ENCODE data around the gene SLC37A4. TPM values are rescaled to one million over a fixed set of nuclear protein-coding genes. Genes with fewer than 3 reads are reported as not detected.

The SLC37A4 gene
- total RNA-seq, 4 donors from 2014 or later: 12.4 to 30.2 (median 16.5) TPM

DNA sequence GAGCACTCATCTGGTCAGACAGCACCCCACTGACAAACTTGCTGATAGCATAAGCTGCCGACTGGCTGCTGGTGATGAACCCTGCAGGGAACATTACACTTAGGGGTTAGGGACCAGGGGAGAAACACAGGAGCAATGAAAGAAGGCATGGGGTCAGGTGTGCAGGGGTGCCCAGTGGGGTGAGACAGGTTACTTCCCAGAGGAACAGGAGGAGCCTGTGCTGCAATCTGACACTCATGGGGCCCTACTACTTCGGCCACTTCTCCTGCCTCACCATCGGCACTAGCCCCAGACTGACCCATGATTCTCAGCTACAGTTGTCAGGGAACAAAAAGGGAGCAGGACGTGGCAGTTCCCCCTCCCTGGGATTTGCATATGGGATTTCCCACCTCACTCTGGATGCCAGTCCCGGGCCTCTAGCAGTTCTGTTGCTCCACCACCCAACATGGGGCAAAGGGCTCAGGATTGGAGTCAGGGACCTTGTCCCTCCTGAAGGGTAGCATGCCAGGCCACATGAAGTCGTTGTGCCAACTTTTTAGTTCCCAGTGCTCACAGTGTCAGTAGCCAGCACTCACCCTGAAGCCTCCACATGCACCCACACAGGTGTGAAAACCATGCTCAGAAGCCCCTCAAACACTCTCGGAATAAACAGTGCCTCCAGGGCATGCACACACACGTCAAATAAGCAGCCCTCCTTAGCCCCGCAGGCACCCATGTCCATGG lies 2.2 kb downstream of the SLC37A4 start:
- Histone ChIP-seq H3K27me3 (no peaks in the 10 kb centered on the region), H3K36me3 (peaks cover 2 to 16% of the 10 kb centered on the region in 2 donors), H3K4me3 (replicated peaks in 1 of 3) (no peak overlapping the region), H3K27ac (no peak overlapping the region), H3K4me1 (peaks cover 6 to 18% of the 10 kb centered on the region in 2 donors), H3K9me3 (no peaks in the 10 kb centered on the region)
- intact Hi-C loops (cut with DNase I): no loop called here
- no peak for DNase-seq
- 84 to 87% methylated on average over 9 of the region's 9 CpGs for WGBS, 2 donors
- no peak for TF ChIP-seq POLR2A (IDR thresholded peaks at IDR 0.05)
- TF ChIP-seq, protein P1, sequence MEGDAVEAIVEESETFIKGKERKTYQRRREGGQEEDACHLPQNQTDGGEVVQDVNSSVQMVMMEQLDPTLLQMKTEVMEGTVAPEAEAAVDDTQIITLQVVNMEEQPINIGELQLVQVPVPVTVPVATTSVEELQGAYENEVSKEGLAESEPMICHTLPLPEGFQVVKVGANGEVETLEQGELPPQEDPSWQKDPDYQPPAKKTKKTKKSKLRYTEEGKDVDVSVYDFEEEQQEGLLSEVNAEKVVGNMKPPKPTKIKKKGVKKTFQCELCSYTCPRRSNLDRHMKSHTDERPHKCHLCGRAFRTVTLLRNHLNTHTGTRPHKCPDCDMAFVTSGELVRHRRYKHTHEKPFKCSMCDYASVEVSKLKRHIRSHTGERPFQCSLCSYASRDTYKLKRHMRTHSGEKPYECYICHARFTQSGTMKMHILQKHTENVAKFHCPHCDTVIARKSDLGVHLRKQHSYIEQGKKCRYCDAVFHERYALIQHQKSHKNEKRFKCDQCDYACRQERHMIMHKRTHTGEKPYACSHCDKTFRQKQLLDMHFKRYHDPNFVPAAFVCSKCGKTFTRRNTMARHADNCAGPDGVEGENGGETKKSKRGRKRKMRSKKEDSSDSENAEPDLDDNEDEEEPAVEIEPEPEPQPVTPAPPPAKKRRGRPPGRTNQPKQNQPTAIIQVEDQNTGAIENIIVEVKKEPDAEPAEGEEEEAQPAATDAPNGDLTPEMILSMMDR (IDR thresholded peaks at IDR 0.05): no peak

DNA sequence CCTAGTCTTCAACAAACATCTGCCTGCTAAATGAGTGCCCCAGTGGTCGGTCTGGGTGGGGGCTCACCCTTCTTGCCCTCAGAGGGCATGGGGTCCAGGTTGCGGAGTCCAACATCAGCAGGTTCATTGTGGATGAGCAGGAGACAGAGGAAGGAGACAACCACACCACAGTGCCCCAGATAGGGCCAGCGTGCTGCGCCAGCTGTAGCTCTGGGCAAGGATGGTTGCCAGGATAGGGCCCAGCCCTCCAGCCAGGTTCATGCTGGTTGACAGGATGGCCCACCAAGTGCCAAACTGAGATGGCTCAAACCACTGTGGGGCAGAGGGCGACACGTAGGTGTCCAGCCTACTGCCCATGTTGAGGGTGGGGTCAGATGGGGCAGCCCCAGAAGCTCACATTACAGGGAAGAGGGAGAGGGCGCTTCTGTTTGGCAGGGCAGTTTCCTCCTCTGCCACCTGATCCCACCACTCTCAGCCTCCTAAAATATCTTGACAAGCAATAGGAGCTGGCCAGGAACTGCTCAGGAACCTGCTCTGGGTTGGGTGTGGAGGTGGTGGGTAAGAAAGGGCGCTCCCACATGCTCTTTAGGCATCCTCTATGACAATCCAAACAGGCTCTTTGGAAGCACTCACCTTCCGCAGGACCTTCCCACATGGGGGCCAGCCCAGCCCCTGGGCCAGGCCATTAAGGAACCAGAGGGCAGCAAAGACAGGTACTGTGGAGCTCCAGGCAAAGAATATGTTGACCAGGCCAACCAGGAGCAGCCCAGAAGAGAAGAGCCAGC lies 2.9 kb downstream of the SLC37A4 start:
- no peak overlapping the region for H3K4me3 ChIP-seq (replicated peaks in 1 of 3)
- intact Hi-C loops (cut with DNase I): no loop called here
- H3K36me3 ChIP-seq: peaks cover 8 to 21% of the 10 kb centered on the region in 2 donors
- no peaks in the 10 kb centered on the region for H3K9me3 ChIP-seq
- H3K27ac ChIP-seq: no peak overlapping the region
- TF ChIP-seq POLR2A (IDR thresholded peaks at IDR 0.05): no peak
- TF ChIP-seq, protein P1 (IDR thresholded peaks at IDR 0.05): no peak
- H3K27me3 ChIP-seq: no peaks in the 10 kb centered on the region
- no peak for DNase-seq
- peaks cover 6 to 18% of the 10 kb centered on the region in 2 donors for H3K4me1 ChIP-seq
- 94 to 100% methylated on average over 8 of the region's 9 CpGs for WGBS, 2 donors

DNA sequence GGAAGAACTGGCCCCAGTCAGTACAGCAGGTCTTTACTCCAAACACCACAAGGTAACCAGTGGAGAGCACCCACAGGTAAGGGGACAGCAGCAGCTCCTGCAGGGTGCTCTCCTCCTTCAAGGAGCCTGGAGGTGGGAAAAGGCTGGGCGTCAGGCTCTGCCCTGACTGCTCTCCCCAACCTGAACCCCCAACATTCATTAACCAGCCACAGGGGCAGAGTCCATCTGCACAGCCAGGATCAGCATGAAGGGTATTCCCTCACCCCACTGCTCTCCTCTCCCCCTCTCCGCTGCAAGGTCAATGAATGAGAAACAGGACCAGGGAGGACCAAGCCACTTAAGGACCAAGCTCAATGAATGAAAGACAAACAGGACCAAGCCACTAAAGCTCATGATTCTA lies 3.7 kb downstream of the SLC37A4 start:
- H3K4me3 ChIP-seq (replicated peaks in 1 of 3): no peak overlapping the region
- DNase-seq: no peak

DNA sequence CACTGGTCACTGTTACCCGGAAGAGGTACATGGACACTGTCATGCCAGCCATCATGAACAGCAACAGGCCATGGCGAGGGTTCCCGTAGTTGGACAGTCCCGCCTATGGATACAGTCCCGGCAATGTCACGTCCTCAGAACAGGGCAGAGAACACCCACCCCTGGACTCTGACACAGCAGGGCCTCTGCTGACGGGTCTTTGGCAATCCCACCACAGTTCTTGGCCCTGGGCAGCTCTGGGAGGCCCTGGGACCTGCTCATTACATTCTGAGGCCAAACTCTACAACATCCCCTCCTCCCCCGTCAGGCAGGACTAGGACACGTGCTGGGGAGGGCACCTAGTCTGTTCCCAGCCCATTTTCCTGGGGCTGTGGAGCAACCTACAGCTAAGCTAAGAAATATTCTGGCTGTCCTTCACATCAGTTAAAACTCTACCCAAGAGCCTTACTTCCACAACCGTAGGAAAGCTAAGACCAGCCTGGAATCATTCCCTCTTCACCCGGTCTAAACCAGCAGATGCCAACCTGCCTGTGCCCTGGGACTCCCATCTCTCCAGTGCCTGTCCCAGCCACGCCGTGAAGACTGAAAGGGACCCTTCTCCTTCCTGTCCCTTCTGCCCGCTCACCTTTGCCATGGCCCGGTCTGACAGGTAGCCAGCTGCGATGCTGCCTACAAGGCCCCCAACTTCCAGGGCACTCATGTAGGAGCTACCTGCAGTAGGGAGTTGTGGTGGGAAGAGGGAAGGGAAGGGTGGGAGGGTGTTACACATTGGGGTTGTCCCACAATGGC lies 4.5 kb downstream of the SLC37A4 start:
- intact Hi-C loops (cut with DNase I): no loop called here
- Histone ChIP-seq H3K27ac (no peak overlapping the region), H3K36me3 (peaks cover 18 to 31% of the 10 kb centered on the region in 2 donors), H3K4me1 (peaks cover 6 to 18% of the 10 kb centered on the region in 2 donors), H3K4me3 (replicated peaks in 1 of 3) (no peak overlapping the region), H3K9me3 (no peaks in the 10 kb centered on the region), H3K27me3 (no peaks in the 10 kb centered on the region)
- no peak for DNase-seq
- TF ChIP-seq, protein P1 (IDR thresholded peaks at IDR 0.05): no peak
- TF ChIP-seq POLR2A (IDR thresholded peaks at IDR 0.05): no peak
- WGBS, 2 donors: 91 to 94% methylated on average over 13 of the region's 16 CpGs

More for the DNA sequence above, 3.7 kb downstream of the SLC37A4 start:
- intact Hi-C loops (cut with DNase I): no loop called here
- H3K36me3 ChIP-seq: peaks cover 13 to 27% of the 10 kb centered on the region in 2 donors
- no peaks in the 10 kb centered on the region for H3K27me3 ChIP-seq
- H3K4me1 ChIP-seq: peaks cover 6 to 18% of the 10 kb centered on the region in 2 donors
- H3K9me3 ChIP-seq: no peaks in the 10 kb centered on the region
- TF ChIP-seq POLR2A (IDR thresholded peaks at IDR 0.05): no peak
- TF ChIP-seq, protein P1 (IDR thresholded peaks at IDR 0.05): no peak
- H3K27ac ChIP-seq: no peak overlapping the region
- WGBS, 2 donors: 78 to 100% methylated on average over 2 of the region's 2 CpGs

All from thyroid gland (tissue), 4 donors.